Esophagus (tissue), 2 donors: Measurements from ENCODE around the gene GRHL1. TPM values are rescaled to one million over a fixed set of nuclear protein-coding genes. Genes with fewer than 3 reads are reported as not detected.
"Not testable (repeated sequence)": the region's sequence is repeated elsewhere in the genome, so short reads cannot be mapped to it uniquely, and the experiment has no call there.

Source experiments
- H3K27ac ChIP-seq, 2 donors: one replicate each; pipeline ENCODE4 v1.5.1; 2013; ENCODE audit warnings: low read depth in 2 of 2, mild to moderate bottlenecking in 2 of 2, inconsistent platforms in 1 of 2, low read length in 1 of 2, moderate library complexity in 1 of 2
- H3K27me3 ChIP-seq, 2 donors: one replicate each; pipeline ENCODE4 v1.6.1; 2013; ENCODE audit warnings: low read length in 2 of 2, control low read depth in 1 of 2, mild to moderate bottlenecking in 1 of 2; ENCODE audit not compliant: insufficient read depth in 2 of 2, control insufficient read depth in 1 of 2
- H3K36me3 ChIP-seq, 2 donors: one replicate each; pipeline ENCODE4 v1.6.1; 2013; ENCODE audit warnings: low read length in 1 of 2; ENCODE audit not compliant: control insufficient read depth in 2 of 2, insufficient read depth in 2 of 2
- H3K4me1 ChIP-seq, 2 donors: one replicate each; pipeline ENCODE4 v1.6.1; 2013; ENCODE audit warnings: low read length in 1 of 2; ENCODE audit not compliant: control insufficient read depth in 2 of 2, insufficient read depth in 2 of 2
- H3K4me3 ChIP-seq, 2 donors: one replicate each; pipeline ENCODE4 v1.5.1; 2013; ENCODE audit warnings: low read length in 2 of 2, mild to moderate bottlenecking in 2 of 2, low read depth in 1 of 2, moderate library complexity in 1 of 2
- H3K9me3 ChIP-seq, 2 donors: one replicate each; pipeline ENCODE4 v1.6.1; 2013; ENCODE audit warnings: mild to moderate bottlenecking in 2 of 2, low read depth in 1 of 2, low read length in 1 of 2, moderate library complexity in 1 of 2; ENCODE audit not compliant: control insufficient read depth in 2 of 2, insufficient read depth in 1 of 2
- WGBS, 2 donors: extraction: QIAGEN DNeasy Blood & Tissue Kit; methylation state at CpG; one replicate each; pipeline ENCODE4 v1.1.7; 2013; 5-methylcytosine and 5-hydroxymethylcytosine counted together
- polyA plus RNA-seq, 2 donors: library from polyadenylated mRNA; stranded (reverse); fragments of 200-250 nt; gene quantifications; one replicate each; pipeline ENCODE4 v1.2.3, GENCODE V29; 2013
- donor health status: healthy with polysubstance abuse.
- donor health status: Bipolar disorder and iron deficiency.

GRHL1 gene
- polyA plus RNA-seq, 2 donors, result 61.8 to 94.7 TPM

GRCh38 chr2:10009811-10010781 lies 58.6 kb downstream of the GRHL1 start:
- Histone ChIP-seq H3K27me3 (no peaks in the 10 kb centered on the region), H3K27ac (no peak overlapping the region), H3K36me3 (peaks cover 0 to 2% of the 10 kb centered on the region in 2 donors), H3K4me1 (peaks cover 6 to 22% of the 10 kb centered on the region in 2 donors), H3K9me3 (peaks cover 0 to 32% of the 10 kb centered on the region in 2 donors), H3K4me3 (no peak overlapping the region)
- WGBS, 2 donors, result 72 to 77% methylated on average over 36 of the region's 36 CpGs

GRCh38 chr2:10010861-10011605 lies 59.5 kb downstream of the GRHL1 start:
- H3K27ac ChIP-seq, H3K4me3 ChIP-seq, H3K27me3 ChIP-seq, H3K36me3 ChIP-seq: not testable (repeated sequence)
- WGBS, 2 donors, result 95 to 97% methylated on average over 52 of the region's 52 CpGs
- H3K9me3 ChIP-seq, result peaks cover 0 to 33% of the 10 kb centered on the region in 2 donors
- peaks cover 6 to 22% of the 10 kb centered on the region in 2 donors for H3K4me1 ChIP-seq

GRCh38 chr2:10011606-10012325 lies 60.3 kb downstream of the GRHL1 start:
- H3K36me3 ChIP-seq, H3K27ac ChIP-seq, H3K4me3 ChIP-seq, H3K27me3 ChIP-seq: not testable (repeated sequence)
- 93 to 99% methylated on average over 50 to 61 of the region's 61 CpGs for WGBS, 2 donors
- Histone ChIP-seq H3K9me3 (peaks cover 0 to 37% of the 10 kb centered on the region in 2 donors), H3K4me1 (peaks cover 6 to 22% of the 10 kb centered on the region in 2 donors)

GRCh38 chr2:10012366-10012962 lies 61.0 kb downstream of the GRHL1 start:
- not testable (repeated sequence) for H3K27me3 ChIP-seq
- 88 to 91% methylated on average over 37 of the region's 37 CpGs for WGBS, 2 donors

GRCh38 chr2:10012963-10013461 lies 61.5 kb downstream of the GRHL1 start:
- Histone ChIP-seq H3K4me1 (peaks cover 6 to 21% of the 10 kb centered on the region in 2 donors), H3K36me3 (no peaks in the 10 kb centered on the region), H3K4me3 (no peak overlapping the region), H3K27ac (no peak overlapping the region), H3K9me3 (peaks cover 0 to 37% of the 10 kb centered on the region in 2 donors), H3K27me3 (no peaks in the 10 kb centered on the region)
- WGBS, 2 donors, result 85 to 90% methylated on average over 29 of the region's 29 CpGs

More at GRCh38 chr2:10012366-10012962, 61.0 kb downstream of the GRHL1 start:
- peaks cover 0 to 37% of the 10 kb centered on the region in 2 donors for H3K9me3 ChIP-seq
- H3K36me3 ChIP-seq, H3K27ac ChIP-seq, H3K4me3 ChIP-seq: not testable (repeated sequence)
- H3K4me1 ChIP-seq, result peaks cover 6 to 21% of the 10 kb centered on the region in 2 donors

GRCh38 chr2:10013651-10014417 lies 62.3 kb downstream of the GRHL1 start:
- H3K27ac ChIP-seq, H3K36me3 ChIP-seq, H3K4me3 ChIP-seq, H3K27me3 ChIP-seq: not testable (repeated sequence)
- 94 to 96% methylated on average over 43 of the region's 43 CpGs for WGBS, 2 donors
- Histone ChIP-seq H3K4me1 (peaks cover 4 to 21% of the 10 kb centered on the region in 2 donors), H3K9me3 (peaks cover 0 to 37% of the 10 kb centered on the region in 2 donors)

- H3K27ac ChIP-seq, result peak overlapping the region; percentile 44 to 77
- H3K9me3 ChIP-seq, result peaks cover 0 to 37% of the 10 kb centered on the region in 2 donors
- peaks cover 4 to 21% of the 10 kb centered on the region in 2 donors for H3K4me1 ChIP-seq
- H3K4me3 ChIP-seq, result no peak overlapping the region
- no peaks in the 10 kb centered on the region for H3K27me3 ChIP-seq
- 78 to 83% methylated on average over 37 to 42 of the region's 42 CpGs for WGBS, 2 donors
- H3K36me3 ChIP-seq, result no peaks in the 10 kb centered on the region
Measured at GRCh38 chr2:10014418-10015190, 63.1 kb downstream of the GRHL1 start.

- H3K27me3 ChIP-seq, H3K4me3 ChIP-seq, H3K36me3 ChIP-seq, H3K27ac ChIP-seq: not testable (repeated sequence)
- 96% methylated on average over 40 to 44 of the region's 44 CpGs for WGBS, 2 donors
- peaks cover 0 to 37% of the 10 kb centered on the region in 2 donors for H3K9me3 ChIP-seq
- H3K4me1 ChIP-seq, result peaks cover 0 to 16% of the 10 kb centered on the region in 2 donors
Measured at GRCh38 chr2:10015376-10015989, 64.0 kb downstream of the GRHL1 start.
